K562 (cell line): ENCODE data around the gene ALDOC. TPM values are rescaled to one million over a fixed set of nuclear protein-coding genes. Genes with fewer than 3 reads are reported as not detected.
A peak's percentile ranks its signal among the peaks of the same experiment; 100 is the strongest.

Experiments
- ATAC-seq: fragments of 200-7000 bp; cut with Tn5 transposase; 3 replicates; pipeline ENCODE4 v1.9.1; 2020; ENCODE audit warnings: moderate library complexity
- BruUV-seq: library from RNA; stranded (reverse); fragments of 400-500 nt; replicated peaks from 2 replicates; lab custom pipeline; 2021; lab: Mats Ljungman, UMichigan
- CTCF ChIA-PET: fragments of 300-600 bp; formaldehyde crosslinking; extraction: SDS; loops from one replicate; lab custom pipeline; 2021; ENCODE audit warnings: low intra/inter-chr PET ratio; lab: Yijun Ruan, JAX
- POLR2A ChIA-PET: fragments of 300-600, 350-650 bp; sonication (Branson Sonifier 250); formaldehyde crosslinking; extraction: SDS; loops from one replicate; lab custom pipeline; 2021; ENCODE audit warnings: antibody characterized with exemption, inconsistent platforms; lab: Yijun Ruan, JAX
- DNase-seq, 4 experiments: peaks; one replicate each; pipeline versions ENCODE4 v3.0.0 to v3.0.0-alpha.2; 2011 to 2018; ENCODE audit warnings: low spot score in 3 of 4, mixed read lengths in 3 of 4; ENCODE audit errors: extremely low read depth in 1 of 4
- FAIRE-seq: peaks from 2 replicates; lab custom pipeline; 2011; peaks lifted over from hg19 to GRCh38; lab: Jason Lieb, UNC
- H2AFZ ChIP-seq: 2 replicates; pipeline ENCODE4 v1.6.0; 2011; ENCODE audit warnings: low read depth, low read length, control low read depth, inconsistent platforms
- H3K27ac ChIP-seq: fragments of 200-600 bp; 3 replicates; pipeline ENCODE4 v1.8.0; 2011; ENCODE audit warnings: low read depth, mild to moderate bottlenecking, control low read depth, inconsistent platforms, low read length, moderate library complexity, mixed read lengths; ENCODE audit errors: extremely low read depth
- H3K27me3 ChIP-seq, 2 experiments: fragments of 300-600 bp in 1 of 2; 2 replicates in 1 of 2; 3 replicates in 1 of 2; pipeline versions ENCODE4 v1.6.0 to v1.8.0; 2011; ENCODE audit warnings: inconsistent platforms in 2 of 2, low read length in 2 of 2, mild to moderate bottlenecking in 1 of 2, mixed read lengths in 1 of 2, moderate library complexity in 1 of 2; ENCODE audit not compliant: control insufficient read depth in 2 of 2, insufficient read depth in 2 of 2
- H3K36me3 ChIP-seq: fragments of 300-600 bp; 3 replicates; pipeline ENCODE4 v1.8.0; 2011; ENCODE audit warnings: mild to moderate bottlenecking, low read length, inconsistent platforms; ENCODE audit not compliant: control insufficient read depth, insufficient read depth
- H3K4me1 ChIP-seq, 2 experiments: fragments of 200-600 bp in 1 of 2; replicated peaks in 1 of 2; 2 replicates in 1 of 2; 3 replicates in 1 of 2; pipeline versions ENCODE4 v1.5.1 to v1.8.0; 2011; ENCODE audit warnings: inconsistent platforms in 2 of 2, low read length in 2 of 2, mild to moderate bottlenecking in 1 of 2, mixed read lengths in 1 of 2, moderate library complexity in 1 of 2; ENCODE audit not compliant: control insufficient read depth in 2 of 2, insufficient read depth in 2 of 2
- H3K4me2 ChIP-seq: 2 replicates; pipeline ENCODE4 v1.6.1; 2011; ENCODE audit warnings: low read length, control low read depth, inconsistent platforms, mixed read lengths; ENCODE audit not compliant: insufficient read depth
- H3K4me3 ChIP-seq: fragments of 200-600 bp; sonication (generic), shearing (Covaris generic); 2 replicates; pipeline ENCODE4 v1.5.1; 2016; ENCODE audit warnings: control low read depth, inconsistent platforms
- H3K79me2 ChIP-seq: fragments of 200-600 bp; 3 replicates; pipeline ENCODE4 v1.8.0; 2011; ENCODE audit warnings: low read length, inconsistent platforms; ENCODE audit not compliant: control insufficient read depth, insufficient read depth
- H3K9ac ChIP-seq, 2 experiments: 2 replicates each; pipeline versions ENCODE4 v1.6.0 to v1.6.1; 2011; ENCODE audit warnings: low read depth in 2 of 2, low read length in 2 of 2, control low read depth in 1 of 2, inconsistent platforms in 1 of 2, mild to moderate bottlenecking in 1 of 2, mixed read lengths in 1 of 2; ENCODE audit not compliant: insufficient read depth in 1 of 2
- H3K9me1 ChIP-seq: one replicate; pipeline ENCODE4 v1.6.0; 2011; ENCODE audit warnings: inconsistent platforms, mild to moderate bottlenecking, low read length, moderate library complexity; ENCODE audit not compliant: control insufficient read depth, insufficient read depth
- H3K9me3 ChIP-seq: replicated peaks from 2 replicates; pipeline ENCODE4 v1.5.1; 2011; ENCODE audit warnings: low read depth, low read length, inconsistent platforms; ENCODE audit not compliant: control insufficient read depth, insufficient read depth
- H4K20me1 ChIP-seq: replicated peaks from 2 replicates; pipeline ENCODE4 v1.6.1; 2011; ENCODE audit warnings: low read length, inconsistent platforms, mixed read lengths; ENCODE audit not compliant: control insufficient read depth, insufficient read depth
- CBFA2T3 ChIP-seq: fragments of 450-650 bp; IDR thresholded peaks from 2 replicates; pipeline ENCODE4 v1.6.1; 2017
- CHD7 ChIP-seq: fragments of 200-600 bp; sonication (generic); IDR thresholded peaks from one replicate; pipeline ENCODE4 v1.6.1; 2012; ENCODE audit warnings: mild to moderate bottlenecking, low read depth, low read length, inconsistent platforms
- LARP7 ChIP-seq: fragments of 450-650 bp; IDR thresholded peaks from 2 replicates; pipeline ENCODE4 v1.6.1; 2016
- RUNX1 ChIP-seq: sonication (generic); IDR thresholded peaks from 2 replicates; pipeline ENCODE4 v1.6.1; 2016; ENCODE audit warnings: antibody characterized with exemption, low read depth
- ZNF282 ChIP-seq: sonication (generic); formaldehyde crosslinking; IDR thresholded peaks from 2 replicates; pipeline ENCODE4 v1.8.1; 2023; ENCODE audit warnings: missing genetic modification reagents
- WGBS: fragments of 100-300 bp; shearing (Covaris generic); methylation state at CpG from one replicate; pipeline ENCODE4 v1.1.6; 2016; ENCODE audit warnings: low coverage, mixed read lengths; ENCODE audit not compliant: insufficient coverage; ENCODE audit errors: missing lambda C conversion rate; 5-methylcytosine and 5-hydroxymethylcytosine counted together
- in situ Hi-C: fragments of 300-500 bp; cut with MboI; formaldehyde crosslinking; loops from 4 replicates; pipeline ENCODE4 v1.15.0; 2018; ENCODE audit warnings: inconsistent platforms, mixed read lengths
- intact Hi-C: fragments of 100-400 bp; cut with micrococcal nuclease; formaldehyde crosslinking; loops from 2 replicates; pipeline ENCODE4 v1.14.2; 2022
- polyA plus RNA-seq, 8 experiments: library from polyadenylated mRNA; depleted of rRNA in 4 of 8; stranded (reverse) in 5 of 8; unstranded in 3 of 8; fragments of >200 nt; fragmentation: Nextera tagmentation in 2 of 8; fragmentation: Illumina TruSeq in 1 of 8; extraction: Ambion mirVana in 2 of 8; extraction: Trizol in 1 of 8; gene quantifications; 2 replicates each; pipeline versions ENCODE4 v1.2.1 to v1.2.3, GENCODE V29; 2011 to 2014; ENCODE audit warnings: inconsistent platforms in 1 of 8, missing spikeins in 1 of 8
- total RNA-seq, 7 experiments: library from RNA; depleted of rRNA in 6 of 7; stranded (reverse); fragments of >200 nt in 6 of 7; fragmentation: Illumina TruSeq in 2 of 7; extraction: Trizol in 2 of 7; gene quantifications; 2 replicates each; pipeline versions ENCODE4 v1.2.1 to v1.2.3, GENCODE V29; 2011 to 2021; ENCODE audit warnings: low replicate concordance in 1 of 7

Gene ALDOC
- total and polyA plus RNA-seq, 9 of the 15 experiments (the other 6 are each of a cell fraction or from before 2014, with no cell fraction given), result 43.2 to 263 (median 99.2) TPM

- WGBS, result 82% methylated on average over 4 of the region's 4 CpGs
- Histone ChIP-seq H3K27ac (no peak overlapping the region), H3K9me1 (no peaks in the 10 kb centered on the region)
- no peak for TF ChIP-seq CBFA2T3
- TF ChIP-seq, all 486 proteins: peak for 0
- H3K9me3 ChIP-seq, result no peaks in the 10 kb centered on the region
- H4K20me1 ChIP-seq, result no peaks in the 10 kb centered on the region
- peak; percentile 29 for FAIRE-seq
- in situ Hi-C loops (no loop called here), intact Hi-C loops (loop anchor here (10.0 kb wide), 1 partner anchor 313 kb away; the partner anchor contains the start of gene DHRS13)
- no peak overlapping the region for H3K9ac ChIP-seq
- no peak for ATAC-seq
- peaks cover 77% of the 10 kb centered on the region for H3K36me3 ChIP-seq
- H3K79me2 ChIP-seq, result peaks cover 20% of the 10 kb centered on the region
- no peak overlapping the region for H3K4me3 ChIP-seq
- CTCF ChIA-PET, result no interaction called here
- no peak overlapping the region for H3K4me2 ChIP-seq
- POLR2A ChIA-PET, result interaction anchor here (0.6 to 15.9 kb wide), 7 partner anchors 10 to 359 kb away, joined by 3 to 274 read pairs (median 3); partner anchors contain the start of gene ALDOC
- DNase-seq, result no peak
- BruUV-seq, result TSS peak; percentile 17
- peaks cover 0 to under 1% of the 10 kb centered on the region in 2 experiments; a peak in 2 of 5 replicates for H3K4me1 ChIP-seq
- H3K27me3 ChIP-seq, result no peaks in the 10 kb centered on the region
- no peak overlapping the region for H2AFZ ChIP-seq
Measured at GRCh38 chr17:28592260-28592659, 15.6 kb upstream of the ALDOC start.

GRCh38 chr17:28585851-28586250 is 9.2 kb upstream of the ALDOC start:
- no peak for FAIRE-seq
- Histone ChIP-seq H3K9me3 (no peaks in the 10 kb centered on the region), H3K4me2 (no peak overlapping the region), H3K36me3 (peaks cover 90% of the 10 kb centered on the region), H3K27me3 (no peaks in the 10 kb centered on the region), H3K27ac (no peak overlapping the region), H2AFZ (no peak overlapping the region), H3K79me2 (0 out of 3 replicates have a peak, but pooled peaks cover 2% of the 10 kb centered on the region), H3K9me1 (peaks cover 3% of the 10 kb centered on the region), H3K4me3 (no peak overlapping the region), H3K9ac (no peak overlapping the region), H4K20me1 (no peaks in the 10 kb centered on the region), H3K4me1 (no peaks in the 10 kb centered on the region)
- DNase-seq, result no peak
- POLR2A ChIA-PET, result interaction anchor here (0.7 to 16.7 kb wide), 4 partner anchors 9 to 512 kb away, joined by 3 to 274 read pairs (median 16); partner anchors contain the start of genes ALDOC, PIGS and SPAG5
- intact Hi-C loops (no loop called here), in situ Hi-C loops (no loop called here)
- 86% methylated on average over 3 of the region's 3 CpGs for WGBS
- no TSS peak for BruUV-seq
- no peak for ATAC-seq
- CTCF ChIA-PET, result no interaction called here
- TF ChIP-seq CHD7 (no peak), RUNX1 (no peak), LARP7 (no peak), ZNF282 (no peak)
